SU-DHL-6 (cell line): ENCODE results near the gene RABGAP1.

Experiments
- H2AFZ ChIP-seq: fragments of 200-600 bp; sonication (generic); 2 replicates; pipeline ENCODE4 v1.6.1; 2014; ENCODE audit warnings: low read depth, mild to moderate bottlenecking, moderate library complexity, mixed read lengths, antibody characterized with exemption, low read length; ENCODE audit not compliant: severe bottlenecking
- H3F3A ChIP-seq: fragments of 200-600 bp; shearing (Covaris generic); 2 replicates; pipeline ENCODE4 v1.6.0; 2016; ENCODE audit warnings: antibody characterized with exemption, mild to moderate bottlenecking; ENCODE audit not compliant: insufficient read depth
- H3K27ac ChIP-seq: fragments of 200-600 bp; sonication (generic); 2 replicates; pipeline ENCODE4 v1.5.1; 2016; ENCODE audit warnings: low read depth, mild to moderate bottlenecking, low read length, moderate library complexity, mixed read lengths
- H3K27me3 ChIP-seq: fragments of 200-600 bp; sonication (generic), shearing (Covaris generic); 2 replicates; pipeline ENCODE4 v1.6.0; 2014; ENCODE audit warnings: mild to moderate bottlenecking, low read length
- H3K36me3 ChIP-seq: fragments of 200-600 bp; sonication (generic); 2 replicates; pipeline ENCODE4 v1.6.1; 2014; ENCODE audit warnings: mild to moderate bottlenecking, low read length, mixed read lengths
- H3K4me2 ChIP-seq: fragments of 300-600, 200-600 bp; shearing (Covaris generic), sonication (generic); 2 replicates; pipeline ENCODE4 v1.6.0; 2014; ENCODE audit warnings: low read length, low read depth, mild to moderate bottlenecking; ENCODE audit not compliant: poor library complexity, severe bottlenecking
- H3K4me3 ChIP-seq: fragments of 200-600 bp; sonication (generic); 2 replicates; pipeline ENCODE4 v1.5.1; 2014; ENCODE audit warnings: antibody characterized with exemption, low read length, mild to moderate bottlenecking, mixed read lengths; ENCODE audit not compliant: insufficient read depth, poor library complexity, severe bottlenecking
- H3K79me2 ChIP-seq: fragments of 200-600 bp; sonication (generic); 2 replicates; pipeline ENCODE4 v1.6.1; 2014; ENCODE audit warnings: mild to moderate bottlenecking, low read length, moderate library complexity; ENCODE audit not compliant: insufficient read depth
- H3K9ac ChIP-seq: fragments of 200-600 bp; sonication (generic); 2 replicates; pipeline ENCODE4 v1.7.0; 2014; ENCODE audit warnings: mild to moderate bottlenecking, low read length
- H3K9me2 ChIP-seq: fragments of 200-600 bp; sonication (generic); replicated peaks from 2 replicates; pipeline ENCODE4 v1.6.1; 2014; ENCODE audit warnings: low read length; ENCODE audit not compliant: insufficient read depth
- H3K9me3 ChIP-seq: fragments of 200-600 bp; sonication (generic); 2 replicates; pipeline ENCODE4 v1.6.1; 2014; ENCODE audit warnings: low read length, mixed read lengths; ENCODE audit not compliant: insufficient read depth
- H4K20me1 ChIP-seq: fragments of 200-600 bp; sonication (generic); 2 replicates; pipeline ENCODE4 v1.6.1; 2014; ENCODE audit warnings: low read depth, mild to moderate bottlenecking, antibody characterized with exemption, low read length, moderate library complexity, mixed read lengths
- CTCF ChIP-seq: fragments of 200-600 bp; sonication (generic); IDR thresholded peaks from one replicate; pipeline ENCODE4 v1.5.1; 2017; ENCODE audit warnings: antibody characterized with exemption, mild to moderate bottlenecking, low read length, moderate library complexity; ENCODE audit not compliant: insufficient read depth, poor library complexity, severe bottlenecking
- EZH2phosphoT487 ChIP-seq: fragments of 200-600 bp; sonication (generic), shearing (Covaris generic); conservative IDR thresholded peaks from 2 replicates; pipeline ENCODE4 v1.6.1; 2018; ENCODE audit warnings: mild to moderate bottlenecking, antibody characterized with exemption, low read length, moderate library complexity, mixed read lengths

RABGAP1 gene

GRCh38 chr9:123073441-123073840 lies 132.6 kb downstream of the RABGAP1 start:
- Histone ChIP-seq H3K4me3 (no peak overlapping the region), H3F3A (peaks cover 8% of the 10 kb centered on the region; the same call in 1 of the 2 replicates), H3K9me3 (no peaks in the 10 kb centered on the region), H4K20me1 (no peaks in the 10 kb centered on the region), H3K4me2 (no peak overlapping the region), H3K36me3 (peaks cover 16% of the 10 kb centered on the region), H3K79me2 (no peaks in the 10 kb centered on the region), H3K27ac (no peak overlapping the region), H3K9ac (no peak overlapping the region), H3K27me3 (no peaks in the 10 kb centered on the region), H2AFZ (no peak overlapping the region), H3K9me2 (no peaks in the 10 kb centered on the region)
- TF ChIP-seq CTCF (no peak), EZH2phosphoT487 (no peak)

- Histone ChIP-seq H4K20me1 (no peaks in the 10 kb centered on the region), H3F3A (peaks cover 8% of the 10 kb centered on the region; the same call in 1 of the 2 replicates), H3K36me3 (peaks cover 16% of the 10 kb centered on the region; the same call in 1 of the 2 replicates), H2AFZ (no peak overlapping the region), H3K9ac (no peak overlapping the region), H3K79me2 (no peaks in the 10 kb centered on the region), H3K9me2 (no peaks in the 10 kb centered on the region), H3K27ac (no peak overlapping the region), H3K27me3 (no peaks in the 10 kb centered on the region), H3K9me3 (no peaks in the 10 kb centered on the region), H3K4me3 (no peak overlapping the region), H3K4me2 (no peak overlapping the region)
- no peak for TF ChIP-seq CTCF
- no peak for TF ChIP-seq EZH2phosphoT487
These were observed 133.2 kb downstream of the RABGAP1 start for GRCh38 chr9:123073991-123074422.

GRCh38 chr9:123074628-123075027 lies 133.8 kb downstream of the RABGAP1 start:
- Histone ChIP-seq H3K36me3 (peaks cover 16% of the 10 kb centered on the region; the same call in 1 of the 2 replicates), H3K27ac (no peak overlapping the region), H3K4me3 (no peak overlapping the region), H3K9ac (no peak overlapping the region), H2AFZ (no peak overlapping the region), H3K27me3 (no peaks in the 10 kb centered on the region), H3K79me2 (no peaks in the 10 kb centered on the region), H3K9me2 (no peaks in the 10 kb centered on the region), H3K9me3 (no peaks in the 10 kb centered on the region), H3K4me2 (no peak overlapping the region), H4K20me1 (no peaks in the 10 kb centered on the region), H3F3A (peaks cover 8% of the 10 kb centered on the region; the same call in 1 of the 2 replicates)
- TF ChIP-seq CTCF (no peak), EZH2phosphoT487 (no peak)
